Testis (tissue), 3 donors: ENCODE data around the gene LAMB2. TPM values are rescaled to one million over a fixed set of nuclear protein-coding genes. Genes with fewer than 3 reads are reported as not detected.

ENCODE experiments used
- DNase-seq: peaks from one replicate; pipeline ENCODE4 v3.0.0-alpha.2; 2019
- H3K27ac ChIP-seq, 2 donors: fragments of 200-600 bp; sonication (generic); one replicate each; pipeline ENCODE4 v1.5.1; 2019
- H3K27me3 ChIP-seq: fragments of 200-600 bp; sonication (generic); one replicate; pipeline ENCODE4 v1.5.1; 2019
- H3K36me3 ChIP-seq: fragments of 200-600 bp; sonication (generic); one replicate; pipeline ENCODE4 v1.5.1; 2017; ENCODE audit warnings: low read depth; ENCODE audit errors: missing control alignments
- H3K4me1 ChIP-seq: fragments of 200-600 bp; sonication (generic); one replicate; pipeline ENCODE4 v1.5.1; 2019
- H3K4me3 ChIP-seq, 2 donors: fragments of 200-600 bp; sonication (generic); one replicate each; pipeline ENCODE4 v1.5.1; 2017 to 2019
- H3K9me3 ChIP-seq: fragments of 200-600 bp; sonication (generic); one replicate; pipeline ENCODE4 v1.5.1; 2017
- POLR2A ChIP-seq: fragments of 450-650 bp; IDR thresholded peaks from one replicate; pipeline ENCODE4 v1.6.1; 2017; ENCODE audit warnings: antibody characterized with exemption, mild to moderate bottlenecking, moderate library complexity
- WGBS, 2 donors: methylation state at CpG; one replicate each; pipeline ENCODE4 v1.1.5; 2018; 5-methylcytosine and 5-hydroxymethylcytosine counted together
- intact Hi-C: fragments of 100-400 bp; cut with DNase I; formaldehyde crosslinking; loops from one replicate; pipeline ENCODE4 v1.15.1; 2023; ENCODE audit warnings: low total_unique reads
- polyA plus RNA-seq: library from polyadenylated mRNA; stranded (reverse); fragments of 350-450 nt; fragmentation: Illumina TruSeq; extraction: RNeasy Lipid Tissue Mini Kit (QIAGEN cat#74804); gene quantifications from one replicate; pipeline ENCODE4 v1.2.3, GENCODE V29; 2014; ENCODE audit warnings: low read depth, low replicate concordance; ENCODE audit not compliant: insufficient read depth
- total RNA-seq, 2 donors: library from RNA; depleted of rRNA; stranded (reverse); fragments of >200 nt; gene quantifications; one replicate each; pipeline ENCODE4 v1.2.3, GENCODE V29; 2016
- TF ChIP-seq, protein P1 (sequence below), 3 experiments: fragments of 450-650 bp in 2 of 3; fragments of 200-600 bp in 1 of 3; sonication (generic) in 1 of 3; IDR thresholded peaks; one replicate each; pipeline ENCODE4 v1.5.1; 2016 to 2019; ENCODE audit warnings: antibody characterized with exemption in 3 of 3, mild to moderate bottlenecking in 2 of 3, moderate library complexity in 1 of 3

LAMB2 gene
- total and polyA plus RNA-seq, 3 donors from 2014 or later = 276 to 503 (median 336) TPM

DNA sequence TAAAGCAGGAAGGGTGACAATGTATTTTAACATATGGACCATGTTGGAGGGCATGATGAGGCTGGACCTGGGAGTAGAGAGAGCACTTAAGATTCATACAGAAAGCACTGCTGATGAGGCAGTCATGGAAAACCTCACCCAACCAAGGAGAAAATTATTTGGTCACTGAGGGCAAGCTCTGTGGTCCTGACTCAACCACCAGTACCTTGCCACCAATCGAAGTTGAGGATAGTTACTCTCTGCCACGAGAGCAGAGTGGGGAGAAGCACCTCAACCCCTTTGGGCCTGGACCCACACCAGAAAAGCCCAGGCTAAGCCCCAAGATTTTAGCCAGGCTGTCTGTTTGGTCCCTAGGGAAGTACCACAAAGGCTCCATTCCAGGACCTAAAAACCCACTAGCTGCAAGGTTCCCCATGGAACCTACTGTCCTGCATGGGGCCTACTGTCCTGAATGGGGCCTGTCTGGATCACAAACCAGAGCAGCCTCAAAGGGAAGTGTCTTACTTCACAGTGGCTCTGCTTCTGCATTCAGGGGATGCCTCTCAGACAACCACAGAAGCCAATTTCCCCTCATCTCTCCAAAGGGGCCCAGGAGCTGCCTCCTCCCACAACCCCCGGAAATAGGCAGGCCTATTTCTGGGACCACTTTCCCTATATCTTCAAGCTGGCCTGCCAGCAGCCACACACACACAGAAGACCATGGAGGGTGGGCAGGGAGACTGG is 29.1 kb upstream of the LAMB2 start:
- no peak overlapping the region for H3K27ac ChIP-seq
- intact Hi-C loops = no loop called here
- TF ChIP-seq POLR2A = no peak
- TF ChIP-seq, protein P1, sequence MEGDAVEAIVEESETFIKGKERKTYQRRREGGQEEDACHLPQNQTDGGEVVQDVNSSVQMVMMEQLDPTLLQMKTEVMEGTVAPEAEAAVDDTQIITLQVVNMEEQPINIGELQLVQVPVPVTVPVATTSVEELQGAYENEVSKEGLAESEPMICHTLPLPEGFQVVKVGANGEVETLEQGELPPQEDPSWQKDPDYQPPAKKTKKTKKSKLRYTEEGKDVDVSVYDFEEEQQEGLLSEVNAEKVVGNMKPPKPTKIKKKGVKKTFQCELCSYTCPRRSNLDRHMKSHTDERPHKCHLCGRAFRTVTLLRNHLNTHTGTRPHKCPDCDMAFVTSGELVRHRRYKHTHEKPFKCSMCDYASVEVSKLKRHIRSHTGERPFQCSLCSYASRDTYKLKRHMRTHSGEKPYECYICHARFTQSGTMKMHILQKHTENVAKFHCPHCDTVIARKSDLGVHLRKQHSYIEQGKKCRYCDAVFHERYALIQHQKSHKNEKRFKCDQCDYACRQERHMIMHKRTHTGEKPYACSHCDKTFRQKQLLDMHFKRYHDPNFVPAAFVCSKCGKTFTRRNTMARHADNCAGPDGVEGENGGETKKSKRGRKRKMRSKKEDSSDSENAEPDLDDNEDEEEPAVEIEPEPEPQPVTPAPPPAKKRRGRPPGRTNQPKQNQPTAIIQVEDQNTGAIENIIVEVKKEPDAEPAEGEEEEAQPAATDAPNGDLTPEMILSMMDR (IDR thresholded peaks at IDR 0.05) = no peak
- H3K36me3 ChIP-seq = no peaks in the 10 kb centered on the region
- H3K27me3 ChIP-seq = no peaks in the 10 kb centered on the region
- no peak for DNase-seq
- no peak overlapping the region for H3K4me3 ChIP-seq
- H3K4me1 ChIP-seq = peaks cover 16% of the 10 kb centered on the region
- 78 to 83% methylated on average over 2 to 3 of the region's 3 CpGs for WGBS, 2 donors
- no peaks in the 10 kb centered on the region for H3K9me3 ChIP-seq

GRCh38 chr3:49161197-49161596 is 28.3 kb upstream of the LAMB2 start:
- Histone ChIP-seq H3K4me1 (peaks cover 9% of the 10 kb centered on the region), H3K27ac (no peak overlapping the region), H3K4me3 (no peak overlapping the region), H3K27me3 (no peaks in the 10 kb centered on the region), H3K9me3 (no peaks in the 10 kb centered on the region), H3K36me3 (no peaks in the 10 kb centered on the region)
- intact Hi-C loops = no loop called here
- WGBS, 2 donors = 80 to 94% methylated on average over 1 to 2 of the region's 2 CpGs
- no peak for DNase-seq
- TF ChIP-seq, protein P1 (IDR thresholded peaks at IDR 0.05) = no peak
- TF ChIP-seq POLR2A = no peak

GRCh38 chr3:49158792-49159191 is 25.9 kb upstream of the LAMB2 start:
- Histone ChIP-seq H3K27ac (no peak overlapping the region), H3K36me3 (no peaks in the 10 kb centered on the region), H3K4me3 (no peak overlapping the region), H3K27me3 (no peaks in the 10 kb centered on the region), H3K4me1 (no peaks in the 10 kb centered on the region), H3K9me3 (no peaks in the 10 kb centered on the region)
- intact Hi-C loops = no loop called here
- WGBS, 2 donors = 53 to 100% methylated on average over 1 to 2 of the region's 2 CpGs
- TF ChIP-seq, protein P1 (IDR thresholded peaks at IDR 0.05) = no peak
- TF ChIP-seq POLR2A = no peak
- DNase-seq = no peak

DNA sequence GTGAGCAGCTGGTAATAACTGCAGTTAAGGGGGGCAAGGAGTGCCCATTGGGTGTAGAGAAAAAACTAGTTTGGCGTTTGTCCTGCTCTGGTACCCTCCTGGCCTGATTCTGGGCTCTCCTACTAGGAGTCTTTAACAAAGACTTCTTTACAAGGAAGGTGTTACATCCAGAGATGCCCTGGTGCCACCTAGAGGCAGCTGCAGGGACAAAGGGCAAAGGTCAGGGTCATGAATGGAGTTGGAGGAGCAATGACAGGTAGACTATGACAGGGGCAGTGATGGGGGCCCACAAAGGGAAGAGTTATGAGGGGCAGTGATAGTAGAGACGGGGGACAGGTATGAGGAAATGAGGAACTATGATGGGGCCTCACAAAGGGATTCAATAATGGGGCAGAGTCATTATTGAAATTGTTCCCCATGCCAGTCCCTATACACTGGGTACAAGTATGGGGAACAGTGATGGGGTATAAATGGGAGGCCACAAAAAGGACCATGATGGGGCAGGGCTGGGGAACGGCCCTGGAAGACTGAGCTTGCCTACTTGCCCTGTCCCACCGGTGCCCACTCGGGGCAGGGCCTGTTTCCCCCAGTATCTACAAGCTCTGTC is 25.4 kb upstream of the LAMB2 start:
- no peaks in the 10 kb centered on the region for H3K27me3 ChIP-seq
- intact Hi-C loops = no loop called here
- no peak overlapping the region for H3K4me3 ChIP-seq
- no peaks in the 10 kb centered on the region for H3K9me3 ChIP-seq
- H3K27ac ChIP-seq = no peak overlapping the region
- TF ChIP-seq, protein P1 (IDR thresholded peaks at IDR 0.05) = no peak
- TF ChIP-seq POLR2A = no peak
- 74 to 84% methylated on average over 5 of the region's 5 CpGs for WGBS, 2 donors
- peak; percentile 47 for DNase-seq
- H3K36me3 ChIP-seq = no peaks in the 10 kb centered on the region
- H3K4me1 ChIP-seq = no peaks in the 10 kb centered on the region
